ENCODE results near the gene SPANXA1. TPM values are rescaled to one million over a fixed set of nuclear protein-coding genes. Genes with fewer than 3 reads are reported as not detected.
"Not testable (repeated sequence)": the region's sequence is repeated elsewhere in the genome, so short reads cannot be mapped to it uniquely, and the experiment has no call there.

SPANXA1 gene
- total RNA-seq (2022) (not detected in 2 replicates), Bru-seq, nascent RNA (not detected), BruChase-seq, experiment 1, labeled RNA remaining after a 6-hour chase (not detected), BruChase-seq, experiment 2, labeled RNA remaining after a 2-hour chase (not detected)
- long read RNA-seq: 0 reads

- BruUV-seq (replicated peaks); H3K27ac Mint-ChIP-seq (ENCODE audit: low read depth, unreplicated experiment); POLR2A ChIA-PET; intact Hi-C loops (cut with micrococcal nuclease); CTCF ChIA-PET; H3K36me3 Mint-ChIP-seq (ENCODE audit: insufficient read depth, unreplicated experiment); H3K4me1 Mint-ChIP-seq (ENCODE audit: insufficient read depth, unreplicated experiment); DNase-seq (ENCODE audit: unreplicated experiment); H3K4me3 Mint-ChIP-seq (ENCODE audit: unreplicated experiment); H3K9me3 Mint-ChIP-seq (ENCODE audit: unreplicated experiment); H3K27me3 Mint-ChIP-seq (ENCODE audit: insufficient read depth, unreplicated experiment): not testable (repeated sequence)
These were observed at the start of gene SPANXA1 for GRCh38 chrX:141584638-141585037. Gene SPANXA1, minus strand, starts transcription at chrX:141584738. Its CDS starts 60 bp downstream, at chrX:141584678.

- BruUV-seq (replicated peaks): no TSS peak
- H3K27ac Mint-ChIP-seq (ENCODE audit: low read depth, unreplicated experiment): no peak overlapping the region
- TF ChIP-seq CTCF (IDR thresholded peaks at IDR 0.05; ENCODE audit: unreplicated experiment): no peak
- intact Hi-C loops (cut with micrococcal nuclease): no loop called here
- no peak overlapping the region for H3K4me3 Mint-ChIP-seq (ENCODE audit: unreplicated experiment)
- peaks cover 6% of the 10 kb centered on the region for H3K4me1 Mint-ChIP-seq (ENCODE audit: insufficient read depth, unreplicated experiment)
- H3K9me3 Mint-ChIP-seq (ENCODE audit: unreplicated experiment): peaks cover 7% of the 10 kb centered on the region
- no peaks in the 10 kb centered on the region for H3K27me3 Mint-ChIP-seq (ENCODE audit: insufficient read depth, unreplicated experiment)
- peaks cover 6% of the 10 kb centered on the region for H3K36me3 Mint-ChIP-seq (ENCODE audit: insufficient read depth, unreplicated experiment)
- DNase-seq (ENCODE audit: unreplicated experiment): peak; percentile 41
- CTCF ChIA-PET: no interaction called here
- POLR2A ChIA-PET: no interaction called here
These were observed 47.6 kb upstream of the SPANXA1 start for GRCh38 chrX:141632124-141632523.

GRCh38 chrX:141619336-141619735 lies 34.8 kb upstream of the SPANXA1 start:
- no peak overlapping the region for H3K27ac Mint-ChIP-seq (ENCODE audit: low read depth, unreplicated experiment)
- no TSS peak for BruUV-seq (replicated peaks)
- DNase-seq (ENCODE audit: unreplicated experiment): no peak
- H3K27me3 Mint-ChIP-seq (ENCODE audit: insufficient read depth, unreplicated experiment): no peaks in the 10 kb centered on the region
- POLR2A ChIA-PET: no interaction called here
- H3K36me3 Mint-ChIP-seq (ENCODE audit: insufficient read depth, unreplicated experiment): no peaks in the 10 kb centered on the region
- intact Hi-C loops (cut with micrococcal nuclease): no loop called here
- no peak overlapping the region for H3K4me3 Mint-ChIP-seq (ENCODE audit: unreplicated experiment)
- no peaks in the 10 kb centered on the region for H3K4me1 Mint-ChIP-seq (ENCODE audit: insufficient read depth, unreplicated experiment)
- H3K9me3 Mint-ChIP-seq (ENCODE audit: unreplicated experiment): no peaks in the 10 kb centered on the region
- CTCF ChIA-PET: interaction anchor here (0.6 kb wide), 1 partner anchor 40 kb away, joined by 3 read pairs; no protein-coding TSS in a partner anchor
- TF ChIP-seq CTCF (IDR thresholded peaks at IDR 0.05; ENCODE audit: unreplicated experiment): no peak

GRCh38 chrX:141609111-141609510 lies 24.6 kb upstream of the SPANXA1 start:
- no TSS peak for BruUV-seq (replicated peaks)
- H3K27me3 Mint-ChIP-seq (ENCODE audit: insufficient read depth, unreplicated experiment): no peaks in the 10 kb centered on the region
- H3K4me1 Mint-ChIP-seq (ENCODE audit: insufficient read depth, unreplicated experiment): no peaks in the 10 kb centered on the region
- H3K4me3 Mint-ChIP-seq (ENCODE audit: unreplicated experiment): no peak overlapping the region
- ChIA-PET CTCF (interaction anchor here (0.6 kb wide), 1 partner anchor 791 kb away, joined by 3 read pairs; no protein-coding TSS in a partner anchor), POLR2A (no interaction called here)
- no peak for TF ChIP-seq CTCF (IDR thresholded peaks at IDR 0.05; ENCODE audit: unreplicated experiment)
- H3K27ac Mint-ChIP-seq (ENCODE audit: low read depth, unreplicated experiment): no peak overlapping the region
- no peak for DNase-seq (ENCODE audit: unreplicated experiment)
- intact Hi-C loops (cut with micrococcal nuclease): no loop called here
- H3K36me3 Mint-ChIP-seq (ENCODE audit: insufficient read depth, unreplicated experiment): no peaks in the 10 kb centered on the region
- H3K9me3 Mint-ChIP-seq (ENCODE audit: unreplicated experiment): peaks cover 14% of the 10 kb centered on the region

GRCh38 chrX:141589408-141589807 lies 4.9 kb upstream of the SPANXA1 start, which contains the start of gene SPANXA2:
Gene SPANXA2, plus strand, starts transcription at chrX:141589708. Its CDS starts 60 bp downstream, at chrX:141589768.
- BruUV-seq (replicated peaks); H3K36me3 Mint-ChIP-seq (ENCODE audit: insufficient read depth, unreplicated experiment); H3K4me1 Mint-ChIP-seq (ENCODE audit: insufficient read depth, unreplicated experiment); H3K27me3 Mint-ChIP-seq (ENCODE audit: insufficient read depth, unreplicated experiment); intact Hi-C loops (cut with micrococcal nuclease); DNase-seq (ENCODE audit: unreplicated experiment); H3K27ac Mint-ChIP-seq (ENCODE audit: low read depth, unreplicated experiment); H3K9me3 Mint-ChIP-seq (ENCODE audit: unreplicated experiment); H3K4me3 Mint-ChIP-seq (ENCODE audit: unreplicated experiment); POLR2A ChIA-PET; CTCF ChIA-PET: not testable (repeated sequence)

- H3K4me3 Mint-ChIP-seq (ENCODE audit: unreplicated experiment); H3K27ac Mint-ChIP-seq (ENCODE audit: low read depth, unreplicated experiment); CTCF ChIA-PET; BruUV-seq (replicated peaks); intact Hi-C loops (cut with micrococcal nuclease); H3K4me1 Mint-ChIP-seq (ENCODE audit: insufficient read depth, unreplicated experiment); H3K27me3 Mint-ChIP-seq (ENCODE audit: insufficient read depth, unreplicated experiment); H3K36me3 Mint-ChIP-seq (ENCODE audit: insufficient read depth, unreplicated experiment); H3K9me3 Mint-ChIP-seq (ENCODE audit: unreplicated experiment); POLR2A ChIA-PET; DNase-seq (ENCODE audit: unreplicated experiment): not testable (repeated sequence)
These were observed 42.0 kb downstream of the SPANXA1 start for GRCh38 chrX:141542551-141542950.

Data from MCF 10A (cell line).